GM12875 (cell line): ENCODE results near the gene OR4E2.

Experiments used
- H3K4me3 ChIP-seq: one replicate; pipeline ENCODE4 v1.5.1; 2011; ENCODE audit warnings: low read depth, low read length, control low read depth
- CTCF ChIP-seq: IDR thresholded peaks from 2 replicates; pipeline ENCODE4 v1.5.1; 2011; ENCODE audit warnings: low read depth, mild to moderate bottlenecking, control low read depth, inconsistent platforms, low read length, moderate library complexity, borderline replicate concordance; ENCODE audit not compliant: insufficient read depth

OR4E2 gene

DNA sequence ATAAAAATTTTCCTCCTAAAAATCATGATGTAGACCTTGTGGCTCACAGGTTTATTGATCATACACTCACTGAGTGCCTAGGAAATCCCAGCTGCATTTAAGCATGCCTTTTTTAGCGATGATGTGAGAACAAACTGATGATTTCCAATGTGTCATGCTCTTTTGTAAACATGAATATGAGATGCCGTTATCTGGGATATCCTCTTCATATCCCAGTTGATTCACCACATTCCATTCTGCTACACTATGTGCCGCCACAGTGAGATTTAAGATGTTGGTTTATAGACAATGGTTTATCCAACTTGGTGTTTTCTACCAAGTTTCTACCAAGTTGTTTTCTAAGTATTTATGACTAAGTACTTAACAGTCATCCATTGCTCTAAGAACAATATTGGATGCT is 14.7 kb downstream of the OR4E2 start:
- no peak for TF ChIP-seq CTCF
- no peak overlapping the region for H3K4me3 ChIP-seq

DNA sequence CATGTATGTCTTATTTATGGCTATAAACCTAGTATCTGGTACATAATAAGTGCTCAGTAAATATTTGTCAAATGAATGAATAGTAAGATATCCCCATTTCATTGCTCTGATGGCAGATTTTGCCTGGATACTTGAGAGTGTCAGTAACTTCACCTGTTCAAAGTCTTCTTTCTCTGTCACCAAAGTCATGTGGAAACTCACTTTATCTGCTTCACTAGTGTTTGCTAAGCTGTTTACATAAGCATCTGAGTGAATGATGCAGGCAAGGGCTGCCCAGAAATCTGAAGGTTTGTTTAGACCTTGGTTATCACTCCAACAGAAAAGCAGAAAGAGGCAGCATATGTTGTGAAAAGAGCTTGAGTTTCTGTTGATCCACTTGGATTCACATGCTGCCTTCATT is 15.6 kb downstream of the OR4E2 start:
- no peak overlapping the region for H3K4me3 ChIP-seq
- TF ChIP-seq CTCF: no peak

DNA sequence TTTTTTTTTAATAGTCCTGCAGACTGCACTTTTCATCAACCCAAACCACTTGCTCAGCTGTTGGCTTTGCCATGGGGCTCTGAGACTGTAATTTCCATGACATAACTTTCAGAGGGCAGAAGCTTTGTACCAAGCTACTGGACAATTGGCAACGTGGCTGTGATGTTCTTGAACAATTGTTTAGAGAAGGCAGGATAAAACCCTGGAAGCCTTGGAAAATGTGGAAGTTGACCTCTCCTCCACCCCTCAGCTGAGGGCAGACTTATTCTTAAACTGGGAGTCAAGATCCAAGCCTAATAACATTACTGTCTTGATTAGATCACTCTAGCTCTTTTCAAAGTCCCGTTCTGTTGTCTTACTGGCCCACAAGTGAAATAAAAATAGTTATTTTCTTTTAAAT is 17.7 kb downstream of the OR4E2 start:
- H3K4me3 ChIP-seq: no peak overlapping the region
- no peak for TF ChIP-seq CTCF

DNA sequence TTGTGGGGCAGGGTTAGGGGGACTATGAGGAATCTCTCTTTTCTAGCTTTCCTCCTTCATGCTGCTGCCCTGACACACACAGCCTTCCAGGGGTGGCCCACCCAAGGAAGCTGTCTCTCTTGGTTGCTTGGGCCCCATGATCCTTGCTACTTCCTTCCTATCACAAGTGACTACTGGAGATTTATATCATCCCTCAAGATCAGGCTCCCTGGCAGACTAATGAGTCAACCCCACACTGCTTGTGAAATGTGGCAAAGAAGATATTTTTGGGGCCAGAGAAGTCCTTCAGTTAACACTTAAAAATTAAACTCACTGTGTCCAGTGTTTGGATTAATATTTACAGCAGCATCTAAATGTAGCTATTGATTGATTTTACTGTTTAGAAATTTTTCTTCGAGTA is 18.5 kb downstream of the OR4E2 start:
- TF ChIP-seq CTCF: no peak
- H3K4me3 ChIP-seq: no peak overlapping the region

DNA sequence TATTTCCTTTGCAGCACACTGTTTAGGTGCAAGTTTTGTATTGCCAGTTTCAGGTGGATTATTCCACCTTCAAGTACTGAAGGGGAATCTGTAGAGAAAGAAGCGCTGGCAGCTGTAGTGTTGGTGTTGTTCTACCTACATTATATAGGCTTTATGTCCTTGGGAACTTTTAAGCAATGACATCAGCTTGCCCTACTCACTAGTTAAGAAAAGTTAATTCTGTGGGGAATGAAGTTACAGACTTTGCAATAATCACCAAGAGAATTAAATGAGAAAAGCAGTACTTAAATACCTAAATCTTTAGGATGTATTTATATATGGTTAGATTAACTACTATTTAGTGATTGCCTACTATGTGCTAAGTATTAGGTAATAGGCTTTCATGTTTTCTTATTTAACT is 20.1 kb downstream of the OR4E2 start, which contains the start of gene OR4E1:
Gene OR4E1 (minus strand): TSS at position 101 of the 400 bp plus-strand sequence. CDS start 2,883 bp downstream, outside the sequence.
- no peak for TF ChIP-seq CTCF

DNA sequence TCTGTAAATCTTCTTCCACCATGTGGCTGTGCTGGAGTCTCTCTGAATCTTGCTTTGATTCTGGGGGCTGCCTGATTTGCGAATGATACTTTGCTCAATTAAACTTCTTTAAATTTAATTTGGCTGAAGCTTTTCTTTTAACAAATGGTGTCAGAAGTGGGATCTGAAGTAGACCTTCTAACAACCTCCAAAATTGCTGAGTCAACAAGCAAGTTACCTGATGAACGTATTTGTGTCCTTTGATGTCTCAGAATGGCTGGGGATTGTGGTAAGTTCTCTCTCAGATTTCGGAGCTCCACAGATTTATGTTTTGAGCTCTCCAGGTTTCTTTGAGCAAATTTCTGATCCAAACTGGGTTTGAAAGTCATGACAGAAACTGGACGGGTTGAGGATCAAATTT is 21.9 kb downstream of the OR4E2 start:
- no peak for TF ChIP-seq CTCF
- no peak overlapping the region for H3K4me3 ChIP-seq

More for the DNA sequence above, 20.1 kb downstream of the OR4E2 start, which contains the start of gene OR4E1:
- H3K4me3 ChIP-seq: no peak within 1 kb of the TSS

DNA sequence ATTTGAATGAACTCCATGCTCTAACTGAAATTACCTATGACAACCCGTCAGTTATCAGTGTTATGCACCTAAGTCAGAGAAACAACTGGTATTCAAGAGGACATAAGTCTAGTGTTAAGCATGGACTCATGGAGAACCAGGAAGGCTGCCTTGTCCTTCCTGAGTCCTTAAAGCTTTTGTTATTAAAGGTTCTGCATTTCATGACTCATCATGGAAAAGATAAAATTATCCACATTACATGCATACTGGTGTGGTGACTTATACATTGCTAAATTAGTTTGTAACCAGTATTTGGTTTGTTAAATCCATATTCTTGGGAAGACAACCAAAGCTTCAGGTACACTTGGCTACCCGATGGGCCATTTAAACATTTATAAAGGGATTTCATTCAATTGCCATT is 26.4 kb downstream of the OR4E2 start:
- no peak overlapping the region for H3K4me3 ChIP-seq
- TF ChIP-seq CTCF: no peak
